HepG2 (cell line): Measurements from ENCODE around the gene TMEM200A. TPM values are rescaled to one million over a fixed set of nuclear protein-coding genes. Genes with fewer than 3 reads are reported as not detected.

Source experiments
- HNRNPK ChIP-seq: fragments of 200-400 bp; formaldehyde crosslinking; IDR thresholded peaks from 2 replicates; pipeline ENCODE4 v1.6.1; 2018; ENCODE audit warnings: low read length, low read depth, moderate library complexity, mild to moderate bottlenecking; ENCODE audit not compliant: poor library complexity, severe bottlenecking
- KDM6A ChIP-seq: IDR thresholded peaks from 2 replicates; pipeline ENCODE4 v1.6.1; 2016; ENCODE audit warnings: low read depth
- POGZ ChIP-seq: sonication (generic); formaldehyde crosslinking; IDR thresholded peaks from 2 replicates; pipeline ENCODE4 v1.4.0; 2020; ENCODE audit warnings: mild to moderate bottlenecking, missing genetic modification reagents
- SOX6 ChIP-seq, 2 experiments: fragments of 450-650 bp in 1 of 2; sonication (generic) in 1 of 2; formaldehyde crosslinking in 1 of 2; IDR thresholded peaks; 2 replicates each; pipeline versions ENCODE4 v1.4.0 to v1.6.1; 2017 to 2020; ENCODE audit warnings: antibody characterized with exemption in 1 of 2, mild to moderate bottlenecking in 1 of 2, missing genetic modification reagents in 1 of 2
- ZNF17 ChIP-seq: sonication (generic); formaldehyde crosslinking; IDR thresholded peaks from 2 replicates; pipeline ENCODE4 v1.5.0; 2020; ENCODE audit warnings: mild to moderate bottlenecking, missing genetic modification reagents
- ZNF280B ChIP-seq: sonication (generic); formaldehyde crosslinking; IDR thresholded peaks from 2 replicates; pipeline ENCODE4 v1.5.0; 2020; ENCODE audit warnings: missing genetic modification reagents, mild to moderate bottlenecking, borderline replicate concordance
- ZNF296 ChIP-seq: sonication (generic); formaldehyde crosslinking; conservative IDR thresholded peaks from 2 replicates; pipeline ENCODE4 v1.5.0; 2020; ENCODE audit warnings: mild to moderate bottlenecking, missing genetic modification reagents
- ZNF382 ChIP-seq: sonication (generic); formaldehyde crosslinking; IDR thresholded peaks from 2 replicates; pipeline ENCODE4 v1.5.0; 2020; ENCODE audit warnings: missing genetic modification reagents, mild to moderate bottlenecking, borderline replicate concordance
- ZNF407 ChIP-seq: sonication (generic); formaldehyde crosslinking; IDR thresholded peaks from one replicate; pipeline ENCODE4 v1.5.1; 2020; ENCODE audit warnings: mild to moderate bottlenecking, missing genetic modification reagents; ENCODE audit errors: not compliant biosample characterization
- ZNF724P ChIP-seq: sonication (generic); formaldehyde crosslinking; IDR thresholded peaks from 2 replicates; pipeline ENCODE4 v1.8.0; 2022; ENCODE audit warnings: missing genetic modification reagents, borderline replicate concordance
- polyA plus RNA-seq, 8 experiments: library from polyadenylated mRNA; depleted of rRNA in 3 of 8; stranded (reverse) in 7 of 8; unstranded in 1 of 8; fragments of >200 nt; fragmentation: Illumina TruSeq in 4 of 8; extraction: Trizol in 4 of 8; gene quantifications; 2 replicates each; pipeline versions ENCODE4 v1.2.1 to v1.2.3, GENCODE V29; 2011 to 2016; ENCODE audit warnings: low read depth in 4 of 8, missing spikeins in 1 of 8, mixed read lengths in 1 of 8; ENCODE audit not compliant: insufficient read depth in 1 of 8
- total RNA-seq, 5 experiments: library from RNA; depleted of rRNA; stranded (reverse); fragments of >200 nt; fragmentation: Illumina TruSeq; extraction: Trizol; gene quantifications; 2 replicates each; pipeline ENCODE4 v1.2.3, GENCODE V29; 2016; ENCODE audit warnings: low read depth in 1 of 5

Gene TMEM200A
- total and polyA plus RNA-seq, 2 of the 13 experiments (the other 11 are each of a cell fraction or from before 2014, with no cell fraction given), result 0.34 TPM; not detected in 1

GRCh38 chr6:130467146-130468050 is 101.6 kb downstream of the TMEM200A start (continued):
- TF ChIP-seq SOX6 (IDR thresholded peaks at IDR 0.05), result no peak
- TF ChIP-seq SOX6 (CRISPR knock-in tag; IDR thresholded peaks at IDR 0.05), result no peak
- TF ChIP-seq POGZ, result no peak
- TF ChIP-seq ZNF17 (CRISPR knock-in tag), result no peak
- TF ChIP-seq ZNF296 (CRISPR knock-in tag), result no peak
- no peak for TF ChIP-seq HNRNPK
- no peak for TF ChIP-seq ZNF724P
- TF ChIP-seq ZNF280B, result no peak
- no peak for TF ChIP-seq ZNF407 (CRISPR knock-in tag)
- TF ChIP-seq ZNF382 (CRISPR knock-in tag), result no peak
- TF ChIP-seq KDM6A, result no peak
